Activated CD4-positive, alpha-beta memory T cell treated with anti-CD3 and anti-CD28 coated beads for 36 hours (primary cell): ENCODE measurements around the gene APP. TPM values are rescaled to one million over a fixed set of nuclear protein-coding genes. Genes with fewer than 3 reads are reported as not detected.
A peak's percentile ranks its signal among the peaks of the same experiment; 100 is the strongest.

ENCODE experiments used
- CTCF ChIA-PET: fragments of 350-600 bp; sonication (Branson Sonifier 250); formaldehyde crosslinking; loops from one replicate; lab custom pipeline; 2021; ENCODE audit warnings: antibody characterized with exemption, inconsistent platforms; lab: Charles Lee
- POLR2A ChIA-PET: fragments of 350-600 bp; sonication (Branson Sonifier 250); formaldehyde crosslinking; loops from one replicate; lab custom pipeline; 2021; ENCODE audit warnings: antibody characterized with exemption; lab: Charles Lee
- DNase-seq: peaks from one replicate; pipeline ENCODE4 v3.0.0-alpha.2; 2020
- H3K27ac Mint-ChIP-seq: one replicate; pipeline ENCODE4 v1.8.0; 2021; ENCODE audit warnings: mixed read lengths
- H3K27me3 Mint-ChIP-seq: one replicate; pipeline ENCODE4 v1.8.0; 2021; ENCODE audit warnings: mixed read lengths
- H3K36me3 Mint-ChIP-seq: one replicate; pipeline ENCODE4 v1.8.0; 2021; ENCODE audit warnings: mixed read lengths
- H3K4me1 Mint-ChIP-seq: one replicate; pipeline ENCODE4 v1.8.0; 2021; ENCODE audit warnings: low read depth, mixed read lengths
- H3K4me3 Mint-ChIP-seq: one replicate; pipeline ENCODE4 v1.8.0; 2021; ENCODE audit warnings: mild to moderate bottlenecking, mixed read lengths
- H3K9me3 Mint-ChIP-seq: one replicate; pipeline ENCODE4 v1.8.0; 2021; ENCODE audit warnings: mixed read lengths
- intact Hi-C: fragments of 100-400 bp; cut with micrococcal nuclease; formaldehyde crosslinking; loops from one replicate; pipeline ENCODE4 v1.15.1; 2023
- total RNA-seq, 2 experiments: library from RNA; stranded (reverse); gene quantifications; one replicate each; pipeline ENCODE4 v1.2.3, GENCODE V29; 2021

APP gene
- total RNA-seq, 2 experiments from 2014 or later: 46.3 to 47.1 TPM

GRCh38 chr21:25895565-25896205, 274.9 kb downstream of the APP start:
- Mint-ChIP-seq H3K4me1 (no peaks in the 10 kb centered on the region), H3K27me3 (no peaks in the 10 kb centered on the region), H3K36me3 (peaks cover 2% of the 10 kb centered on the region), H3K4me3 (no peak overlapping the region), H3K9me3 (no peaks in the 10 kb centered on the region), H3K27ac (no peak overlapping the region)
- ChIA-PET CTCF (interaction anchor here (0.6 to 2.5 kb wide), 11 partner anchors 10 to 818 kb away, joined by 3 to 17 read pairs (median 4); partner anchors contain the start of gene APP), POLR2A (no interaction called here)
- intact Hi-C loops: loop anchor here (1.0 to 5.0 kb wide), 2 partner anchors 276 to 822 kb away; no protein-coding TSS in a partner anchor
- peak; percentile 17 for DNase-seq

GRCh38 chr21:25893191-25893590, 277.4 kb downstream of the APP start:
- no peaks in the 10 kb centered on the region for H3K9me3 Mint-ChIP-seq
- DNase-seq: no peak
- H3K27ac Mint-ChIP-seq: no peak overlapping the region
- no peaks in the 10 kb centered on the region for H3K4me1 Mint-ChIP-seq
- ChIA-PET CTCF (interaction anchor here (0.8 kb wide), 1 partner anchor 9 kb away, joined by 3 read pairs; no protein-coding TSS in a partner anchor), POLR2A (no interaction called here)
- H3K4me3 Mint-ChIP-seq: no peak overlapping the region
- H3K36me3 Mint-ChIP-seq: peaks cover 4% of the 10 kb centered on the region
- intact Hi-C loops: no loop called here
- no peaks in the 10 kb centered on the region for H3K27me3 Mint-ChIP-seq

- POLR2A ChIA-PET: no interaction called here
- H3K36me3 Mint-ChIP-seq: peaks cover 4% of the 10 kb centered on the region
- no peaks in the 10 kb centered on the region for H3K4me1 Mint-ChIP-seq
- no peak overlapping the region for H3K27ac Mint-ChIP-seq
- peak; percentile 29 for DNase-seq
- intact Hi-C loops: no loop called here
- no peaks in the 10 kb centered on the region for H3K27me3 Mint-ChIP-seq
- CTCF ChIA-PET: no interaction called here
- H3K9me3 Mint-ChIP-seq: no peaks in the 10 kb centered on the region
- H3K4me3 Mint-ChIP-seq: no peak overlapping the region
These were observed 279.0 kb downstream of the APP start for GRCh38 chr21:25891596-25891995.

GRCh38 chr21:25890001-25890400, 280.6 kb downstream of the APP start:
- ChIA-PET POLR2A (no interaction called here), CTCF (interaction anchor here (0.6 kb wide), 2 partner anchors 9 to 435 kb away, joined by 3 read pairs; no protein-coding TSS in a partner anchor)
- DNase-seq: no peak
- Mint-ChIP-seq H3K36me3 (peaks cover 4% of the 10 kb centered on the region), H3K9me3 (no peaks in the 10 kb centered on the region), H3K4me1 (no peaks in the 10 kb centered on the region), H3K27me3 (no peaks in the 10 kb centered on the region), H3K4me3 (no peak overlapping the region), H3K27ac (no peak overlapping the region)
- intact Hi-C loops: no loop called here

- H3K27ac Mint-ChIP-seq: no peak overlapping the region
- no peaks in the 10 kb centered on the region for H3K27me3 Mint-ChIP-seq
- no peak for DNase-seq
- no peaks in the 10 kb centered on the region for H3K4me1 Mint-ChIP-seq
- intact Hi-C loops: no loop called here
- H3K4me3 Mint-ChIP-seq: no peak overlapping the region
- POLR2A ChIA-PET: no interaction called here
- CTCF ChIA-PET: interaction anchor here (0.8 kb wide), 1 partner anchor 9 kb away, joined by 4 read pairs; no protein-coding TSS in a partner anchor
- H3K9me3 Mint-ChIP-seq: no peaks in the 10 kb centered on the region
- H3K36me3 Mint-ChIP-seq: peaks cover 4% of the 10 kb centered on the region
These were observed 281.9 kb downstream of the APP start for GRCh38 chr21:25888711-25889110.

- no peaks in the 10 kb centered on the region for H3K4me1 Mint-ChIP-seq
- DNase-seq: no peak
- no peak overlapping the region for H3K27ac Mint-ChIP-seq
- H3K36me3 Mint-ChIP-seq: peaks cover 4% of the 10 kb centered on the region
- POLR2A ChIA-PET: no interaction called here
- intact Hi-C loops: no loop called here
- H3K4me3 Mint-ChIP-seq: no peak overlapping the region
- CTCF ChIA-PET: no interaction called here
- H3K9me3 Mint-ChIP-seq: no peaks in the 10 kb centered on the region
- no peaks in the 10 kb centered on the region for H3K27me3 Mint-ChIP-seq
These were observed 282.8 kb downstream of the APP start for GRCh38 chr21:25887646-25888306.

GRCh38 chr21:25887166-25887565, 283.4 kb downstream of the APP start:
- DNase-seq: no peak
- H3K36me3 Mint-ChIP-seq: peaks cover 4% of the 10 kb centered on the region
- no peaks in the 10 kb centered on the region for H3K9me3 Mint-ChIP-seq
- intact Hi-C loops: no loop called here
- POLR2A ChIA-PET: no interaction called here
- H3K27me3 Mint-ChIP-seq: no peaks in the 10 kb centered on the region
- H3K4me1 Mint-ChIP-seq: no peaks in the 10 kb centered on the region
- no peak overlapping the region for H3K4me3 Mint-ChIP-seq
- no peak overlapping the region for H3K27ac Mint-ChIP-seq
- CTCF ChIA-PET: no interaction called here

- POLR2A ChIA-PET: no interaction called here
- Mint-ChIP-seq H3K27ac (no peak overlapping the region), H3K4me1 (no peaks in the 10 kb centered on the region), H3K4me3 (no peak overlapping the region), H3K9me3 (no peaks in the 10 kb centered on the region), H3K36me3 (peaks cover 2% of the 10 kb centered on the region), H3K27me3 (no peaks in the 10 kb centered on the region)
- CTCF ChIA-PET: interaction anchor here (1.2 to 1.6 kb wide), 2 partner anchors 10 to 285 kb away, joined by 3 to 6 read pairs; partner anchors contain the start of gene APP
- intact Hi-C loops: no loop called here
- no peak for DNase-seq
These were observed 284.7 kb downstream of the APP start for GRCh38 chr21:25885880-25886279.

GRCh38 chr21:25885405-25885804, 285.2 kb downstream of the APP start:
- Mint-ChIP-seq H3K9me3 (no peaks in the 10 kb centered on the region), H3K27ac (no peak overlapping the region), H3K36me3 (peaks cover 2% of the 10 kb centered on the region), H3K4me3 (no peak overlapping the region), H3K4me1 (no peaks in the 10 kb centered on the region), H3K27me3 (no peaks in the 10 kb centered on the region)
- POLR2A ChIA-PET: no interaction called here
- intact Hi-C loops: no loop called here
- CTCF ChIA-PET: interaction anchor here (0.7 to 1.6 kb wide), 3 partner anchors 10 to 831 kb away, joined by 3 to 6 read pairs (median 3); partner anchors contain the start of gene APP
- DNase-seq: no peak

- no peak for DNase-seq
- Mint-ChIP-seq H3K36me3 (peaks cover 2% of the 10 kb centered on the region), H3K4me1 (no peaks in the 10 kb centered on the region), H3K27me3 (no peaks in the 10 kb centered on the region), H3K27ac (no peak overlapping the region), H3K4me3 (no peak overlapping the region), H3K9me3 (no peaks in the 10 kb centered on the region)
- ChIA-PET CTCF (interaction anchor here (1.1 to 2.1 kb wide), 3 partner anchors 9 to 286 kb away, joined by 3 to 6 read pairs (median 5); partner anchors contain the start of gene APP), POLR2A (no interaction called here)
- intact Hi-C loops: no loop called here
These were observed 286.3 kb downstream of the APP start for GRCh38 chr21:25884311-25884710.

GRCh38 chr21:25881524-25882376, 288.8 kb downstream of the APP start:
- Mint-ChIP-seq H3K4me3 (no peak overlapping the region), H3K4me1 (no peaks in the 10 kb centered on the region), H3K9me3 (no peaks in the 10 kb centered on the region), H3K36me3 (no peaks in the 10 kb centered on the region), H3K27me3 (no peaks in the 10 kb centered on the region), H3K27ac (no peak overlapping the region)
- CTCF ChIA-PET: interaction anchor here (0.6 to 3.4 kb wide), 9 partner anchors 9 to 836 kb away, joined by 3 to 17 read pairs (median 5); partner anchors contain the start of gene APP
- DNase-seq: peak; percentile 71
- intact Hi-C loops: loop anchor here (1.0 kb wide), 2 partner anchors 289 to 836 kb away; partner anchors contain the start of gene APP
- POLR2A ChIA-PET: no interaction called here
